HUES6 (cell line): ENCODE results near the gene CD93.

Experiments used
- H3K27ac ChIP-seq: 2 replicates; pipeline ENCODE4 v1.7.0; 2013; ENCODE audit warnings: low read depth, mild to moderate bottlenecking, low read length, inconsistent platforms
- H3K27me3 ChIP-seq: 2 replicates; pipeline ENCODE4 v1.6.1; 2013; ENCODE audit warnings: low read length; ENCODE audit not compliant: control insufficient read depth, insufficient read depth
- H3K36me3 ChIP-seq: 2 replicates; pipeline ENCODE4 v1.6.1; 2013; ENCODE audit warnings: low read length; ENCODE audit not compliant: control insufficient read depth, insufficient read depth
- H3K4me1 ChIP-seq: 2 replicates; pipeline ENCODE4 v1.6.1; 2013; ENCODE audit warnings: low read length; ENCODE audit not compliant: control insufficient read depth, insufficient read depth
- H3K4me3 ChIP-seq: 2 replicates; pipeline ENCODE4 v1.5.1; 2013; ENCODE audit warnings: low read depth, low read length
- H3K9ac ChIP-seq: one replicate; pipeline ENCODE4 v1.6.1; 2013; ENCODE audit warnings: mild to moderate bottlenecking, low read length
- H3K9me3 ChIP-seq: 2 replicates; pipeline ENCODE4 v1.6.1; 2013; ENCODE audit warnings: low read depth, low read length; ENCODE audit not compliant: control insufficient read depth, insufficient read depth

Gene CD93, protein sequence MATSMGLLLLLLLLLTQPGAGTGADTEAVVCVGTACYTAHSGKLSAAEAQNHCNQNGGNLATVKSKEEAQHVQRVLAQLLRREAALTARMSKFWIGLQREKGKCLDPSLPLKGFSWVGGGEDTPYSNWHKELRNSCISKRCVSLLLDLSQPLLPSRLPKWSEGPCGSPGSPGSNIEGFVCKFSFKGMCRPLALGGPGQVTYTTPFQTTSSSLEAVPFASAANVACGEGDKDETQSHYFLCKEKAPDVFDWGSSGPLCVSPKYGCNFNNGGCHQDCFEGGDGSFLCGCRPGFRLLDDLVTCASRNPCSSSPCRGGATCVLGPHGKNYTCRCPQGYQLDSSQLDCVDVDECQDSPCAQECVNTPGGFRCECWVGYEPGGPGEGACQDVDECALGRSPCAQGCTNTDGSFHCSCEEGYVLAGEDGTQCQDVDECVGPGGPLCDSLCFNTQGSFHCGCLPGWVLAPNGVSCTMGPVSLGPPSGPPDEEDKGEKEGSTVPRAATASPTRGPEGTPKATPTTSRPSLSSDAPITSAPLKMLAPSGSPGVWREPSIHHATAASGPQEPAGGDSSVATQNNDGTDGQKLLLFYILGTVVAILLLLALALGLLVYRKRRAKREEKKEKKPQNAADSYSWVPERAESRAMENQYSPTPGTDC

DNA sequence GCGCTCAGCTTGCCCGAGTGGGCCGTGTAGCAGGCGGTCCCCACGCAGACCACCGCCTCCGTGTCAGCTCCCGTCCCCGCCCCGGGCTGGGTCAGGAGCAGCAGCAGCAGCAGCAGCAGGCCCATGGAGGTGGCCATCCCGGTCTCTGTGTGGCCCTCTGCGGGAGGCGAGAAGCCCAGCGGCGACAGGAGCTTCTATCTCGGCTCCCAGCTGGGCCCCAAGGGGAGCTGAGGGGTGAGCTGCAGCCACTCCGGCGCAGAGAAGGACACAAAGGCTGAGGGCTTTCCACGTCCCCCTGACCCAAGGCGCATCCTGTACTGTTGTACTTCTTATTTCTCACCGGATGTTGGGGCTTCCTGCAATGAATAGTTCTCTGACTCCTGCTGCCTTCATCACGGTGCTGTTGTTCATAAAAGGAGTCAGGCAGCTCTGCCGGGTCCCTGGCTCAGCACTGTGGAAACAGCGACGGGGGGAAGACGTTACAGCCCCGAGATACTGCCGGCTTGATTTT, at the start of gene CD93:
Gene CD93 (minus strand): TSS at position 269 of the 511 bp plus-strand sequence. CDS start 132 bp downstream, at position 137.
- Histone ChIP-seq H3K4me3 (no peak within 1 kb of the TSS), H3K27ac (no peak within 1 kb of the TSS), H3K27me3 (no peaks in the 10 kb centered on the region), H3K9ac (no peak within 1 kb of the TSS), H3K4me1 (peaks cover 14% of the 10 kb centered on the region), H3K9me3 (no peaks in the 10 kb centered on the region), H3K36me3 (no peaks in the 10 kb centered on the region)

DNA sequence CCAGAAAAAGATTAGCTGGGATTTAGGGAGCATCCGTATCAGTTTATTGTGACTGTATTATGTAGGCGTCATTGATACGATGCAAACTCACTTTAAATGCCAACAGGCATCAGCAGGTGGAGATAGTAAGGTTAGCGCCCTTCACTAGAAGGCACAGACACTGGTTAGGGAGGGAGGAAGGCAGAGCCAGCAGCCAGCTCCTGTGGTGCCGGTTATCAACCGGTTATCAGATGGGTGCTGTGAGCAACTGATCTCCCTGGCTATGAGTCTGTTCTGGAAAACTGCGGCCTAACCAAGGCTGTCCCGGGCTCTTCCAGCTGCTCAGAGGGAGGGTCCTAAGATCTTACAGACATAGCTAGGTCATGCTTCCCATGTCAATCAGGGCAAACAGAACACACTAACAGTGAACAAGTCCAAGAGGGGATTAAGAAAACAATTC, 47.5 kb upstream of the CD93 start:
- Histone ChIP-seq H3K9me3 (no peaks in the 10 kb centered on the region), H3K36me3 (no peaks in the 10 kb centered on the region), H3K27me3 (no peaks in the 10 kb centered on the region), H3K27ac (no peak overlapping the region), H3K9ac (no peak overlapping the region), H3K4me1 (no peaks in the 10 kb centered on the region), H3K4me3 (no peak overlapping the region)

DNA sequence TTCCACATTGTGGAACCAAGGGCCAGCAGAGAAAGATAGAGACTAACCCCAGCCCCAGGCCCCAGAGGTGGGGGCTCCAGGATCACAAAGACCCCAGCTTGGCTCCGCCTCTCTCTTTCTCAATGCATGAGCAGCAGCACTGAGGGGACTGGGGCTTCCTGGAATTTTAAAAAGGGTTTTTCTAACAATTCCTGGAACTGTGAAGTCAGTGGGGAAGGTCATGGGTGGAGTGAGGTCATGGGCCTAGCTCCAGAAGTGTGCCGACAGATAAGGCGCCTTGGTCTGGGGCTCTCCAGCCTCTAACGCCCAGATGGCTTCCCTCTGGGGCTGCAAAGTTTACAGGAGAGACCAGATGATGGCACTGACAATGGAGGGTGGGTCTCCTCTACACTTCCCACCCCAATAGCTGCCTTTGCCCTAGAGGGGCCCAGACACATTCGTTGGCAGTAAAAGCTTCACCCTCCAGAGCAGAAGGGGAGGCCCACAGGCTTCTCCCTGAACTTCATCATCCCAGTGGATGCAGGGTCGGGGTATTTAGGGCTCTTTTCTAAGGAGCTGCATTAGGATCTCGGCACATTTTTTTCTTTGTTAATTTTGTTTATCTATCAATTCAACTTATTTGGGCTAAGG, 46.9 kb upstream of the CD93 start:
- Histone ChIP-seq H3K27ac (no peak overlapping the region), H3K27me3 (no peaks in the 10 kb centered on the region), H3K9ac (no peak overlapping the region), H3K36me3 (no peaks in the 10 kb centered on the region), H3K4me3 (no peak overlapping the region), H3K4me1 (no peaks in the 10 kb centered on the region), H3K9me3 (no peaks in the 10 kb centered on the region)

DNA sequence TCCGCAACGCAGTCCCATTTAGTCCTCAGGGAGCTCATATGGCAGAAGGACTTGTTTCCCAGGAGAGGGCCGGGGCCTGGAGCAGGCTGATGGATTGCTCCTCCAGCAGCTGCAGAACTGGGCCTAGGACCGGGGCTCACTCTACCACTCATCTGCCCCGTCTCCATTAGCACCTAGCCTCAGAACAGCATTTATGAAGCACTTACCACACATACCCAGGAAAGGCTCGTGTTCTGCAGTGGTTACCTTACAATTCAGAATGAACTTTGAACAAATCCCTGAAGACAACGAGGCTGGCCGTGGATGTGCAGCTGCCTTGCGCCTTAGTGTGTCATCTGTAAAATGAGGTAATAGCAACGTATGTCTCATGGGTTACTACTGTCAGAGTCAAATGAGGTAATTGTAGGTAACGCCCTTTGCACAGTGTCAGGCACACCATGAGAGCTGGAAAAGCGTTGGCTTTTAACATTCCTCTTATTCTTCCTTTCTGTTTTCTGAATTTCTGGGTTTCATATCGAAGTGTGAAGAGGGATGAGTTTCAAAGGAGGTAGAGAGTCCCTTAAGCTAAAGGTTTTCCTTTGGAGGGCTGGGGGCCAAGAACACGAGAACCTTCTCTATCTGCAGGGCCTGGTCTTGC, 46.3 kb upstream of the CD93 start:
- no peak overlapping the region for H3K9ac ChIP-seq
- H3K36me3 ChIP-seq: no peaks in the 10 kb centered on the region
- no peaks in the 10 kb centered on the region for H3K27me3 ChIP-seq
- no peaks in the 10 kb centered on the region for H3K9me3 ChIP-seq
- no peak overlapping the region for H3K27ac ChIP-seq
- H3K4me3 ChIP-seq: no peak overlapping the region
- no peaks in the 10 kb centered on the region for H3K4me1 ChIP-seq

DNA sequence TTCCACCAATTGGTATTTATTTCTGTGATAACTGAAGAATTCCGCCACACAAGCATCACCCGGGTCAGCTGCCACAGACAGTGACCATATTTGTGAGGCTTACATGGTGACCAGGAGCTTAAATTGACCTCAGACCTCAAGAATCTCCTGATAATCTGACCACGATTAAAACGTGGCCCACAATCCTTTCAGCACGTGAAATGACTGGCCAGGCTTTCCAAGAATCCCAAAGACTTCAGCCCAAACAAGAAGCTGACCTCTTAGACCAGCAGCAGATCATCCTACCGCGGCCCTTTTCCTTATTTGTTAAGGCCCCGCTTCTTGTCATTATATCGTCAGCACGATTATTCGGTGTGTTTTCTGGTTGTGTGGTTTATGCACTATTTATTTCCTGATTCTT, 45.6 kb upstream of the CD93 start:
- no peak overlapping the region for H3K9ac ChIP-seq

DNA sequence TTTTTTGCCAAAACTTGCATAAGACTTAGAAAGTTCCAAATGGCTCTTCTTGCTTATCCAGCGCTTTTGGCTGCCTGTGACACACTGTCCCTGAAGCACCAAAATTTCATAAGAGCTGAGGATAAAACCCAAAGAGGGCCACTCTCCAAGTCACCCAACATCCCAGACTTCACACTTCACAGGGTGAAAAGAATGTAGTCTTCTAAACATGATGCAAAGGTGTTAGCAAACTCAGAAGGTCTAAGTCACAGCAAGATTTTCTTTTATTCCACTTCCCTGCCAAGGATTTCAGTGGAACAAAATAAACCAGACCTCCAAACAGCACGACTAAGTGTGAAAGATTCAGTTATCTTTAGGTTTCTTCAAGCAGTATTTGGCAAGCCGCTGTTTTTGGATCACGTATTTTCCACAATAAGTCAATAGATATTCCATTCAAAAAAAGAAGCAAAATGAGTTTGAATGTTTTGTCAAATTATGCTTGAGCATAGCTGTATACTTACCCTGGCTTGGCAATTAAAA, 44.6 kb upstream of the CD93 start:
- no peaks in the 10 kb centered on the region for H3K27me3 ChIP-seq
- no peaks in the 10 kb centered on the region for H3K36me3 ChIP-seq
- no peak overlapping the region for H3K27ac ChIP-seq
- H3K4me3 ChIP-seq: no peak overlapping the region
- H3K9me3 ChIP-seq: no peaks in the 10 kb centered on the region
- no peak overlapping the region for H3K9ac ChIP-seq
- H3K4me1 ChIP-seq: no peaks in the 10 kb centered on the region

More for the DNA sequence above, 45.6 kb upstream of the CD93 start:
- no peaks in the 10 kb centered on the region for H3K36me3 ChIP-seq
- H3K27ac ChIP-seq: no peak overlapping the region
- no peak overlapping the region for H3K4me3 ChIP-seq
- no peaks in the 10 kb centered on the region for H3K27me3 ChIP-seq
- no peaks in the 10 kb centered on the region for H3K4me1 ChIP-seq
- H3K9me3 ChIP-seq: no peaks in the 10 kb centered on the region

DNA sequence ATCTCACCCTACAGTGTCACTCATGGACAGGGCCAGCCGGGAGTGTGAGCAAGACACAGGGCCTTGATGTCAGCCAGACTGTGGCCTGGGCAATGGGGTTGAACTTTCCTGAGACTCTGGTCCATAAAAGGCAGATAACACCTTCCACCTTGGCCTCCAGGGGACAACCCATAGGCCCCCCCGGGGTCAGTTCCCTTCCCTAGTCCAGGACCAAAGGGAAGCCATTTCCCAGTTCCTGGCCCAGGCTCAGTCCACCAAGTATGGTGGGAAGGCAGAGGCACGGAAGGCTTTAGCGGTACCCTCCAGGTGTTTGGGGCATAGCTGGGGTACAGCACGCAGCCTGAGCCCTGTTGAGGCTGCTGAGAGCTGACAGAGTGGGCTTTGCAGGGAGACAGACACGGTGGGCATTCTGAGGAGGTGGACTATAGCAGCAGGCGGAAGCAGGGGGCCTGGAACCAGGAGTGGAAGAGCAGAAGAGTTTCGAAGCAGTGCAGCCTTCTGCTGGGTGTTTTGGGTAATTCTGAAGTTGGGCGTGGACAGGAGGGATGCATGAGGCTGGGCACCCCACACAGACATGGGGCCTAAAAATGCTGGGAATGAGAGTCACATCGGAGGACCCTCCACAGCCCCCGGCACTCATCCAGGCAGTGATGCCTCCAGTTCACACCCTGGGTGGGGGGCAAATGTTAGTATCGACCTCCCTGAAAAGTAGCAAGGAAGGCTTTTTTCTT, 43.9 kb upstream of the CD93 start:
- H3K4me3 ChIP-seq: no peak overlapping the region
- H3K4me1 ChIP-seq: no peaks in the 10 kb centered on the region
- no peaks in the 10 kb centered on the region for H3K27me3 ChIP-seq
- no peak overlapping the region for H3K27ac ChIP-seq
- H3K9me3 ChIP-seq: no peaks in the 10 kb centered on the region
- H3K9ac ChIP-seq: no peak overlapping the region
- no peaks in the 10 kb centered on the region for H3K36me3 ChIP-seq

DNA sequence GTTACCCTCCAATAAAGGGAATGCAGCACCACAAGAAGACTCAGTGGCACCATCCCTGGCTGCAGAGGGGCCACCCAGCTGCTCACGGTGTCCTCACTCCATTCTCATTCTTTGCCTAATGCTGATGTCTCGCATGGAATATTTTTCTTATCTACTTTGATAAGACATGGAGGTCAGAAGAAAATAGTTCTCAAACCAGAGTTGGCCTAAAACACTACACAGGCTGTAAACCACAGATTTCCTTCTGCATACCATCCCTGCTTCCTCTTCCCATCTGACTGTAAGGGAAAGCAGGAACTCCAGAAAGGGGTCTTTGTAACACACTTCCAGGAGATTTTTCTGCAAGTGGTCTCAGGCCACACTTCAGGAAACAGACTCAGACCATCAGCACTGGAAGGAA, 43.1 kb upstream of the CD93 start:
- Histone ChIP-seq H3K9me3 (no peaks in the 10 kb centered on the region), H3K27me3 (no peaks in the 10 kb centered on the region), H3K4me1 (no peaks in the 10 kb centered on the region), H3K9ac (no peak overlapping the region), H3K27ac (no peak overlapping the region), H3K4me3 (no peak overlapping the region), H3K36me3 (no peaks in the 10 kb centered on the region)

DNA sequence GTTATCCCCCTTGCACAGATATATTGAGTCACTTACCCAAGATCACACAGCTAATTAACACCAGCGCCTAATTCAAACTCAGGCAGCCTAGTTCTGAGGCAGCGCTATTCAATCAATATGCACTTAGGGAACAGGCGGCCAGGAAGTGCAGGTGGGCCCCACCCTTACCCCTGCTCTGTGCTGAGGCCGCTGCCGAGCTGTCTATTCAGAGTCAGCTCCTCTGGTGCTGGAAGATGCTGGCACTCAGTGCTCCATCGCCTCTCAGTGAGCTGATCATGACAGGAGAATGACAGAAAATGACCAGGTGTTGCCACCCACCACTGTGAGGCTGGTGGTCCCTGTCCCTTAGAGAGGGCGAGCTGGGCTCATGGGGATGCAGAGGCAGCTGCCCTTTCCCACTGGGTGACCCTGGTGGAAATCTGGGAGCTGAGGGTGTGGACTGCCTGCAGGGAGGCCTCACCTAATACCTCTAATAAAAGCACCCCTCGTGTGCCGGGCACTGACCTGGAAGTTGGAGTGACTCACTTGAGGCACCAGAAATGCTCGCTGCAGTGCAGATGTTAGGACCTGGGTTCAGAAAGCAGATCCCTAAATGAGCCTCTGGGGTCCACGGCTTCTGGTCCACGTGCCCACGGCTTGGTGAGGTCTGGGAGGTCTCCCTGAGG, 42.5 kb upstream of the CD93 start:
- H3K36me3 ChIP-seq: no peaks in the 10 kb centered on the region
- H3K27ac ChIP-seq: no peak overlapping the region
- H3K4me3 ChIP-seq: no peak overlapping the region
- no peaks in the 10 kb centered on the region for H3K4me1 ChIP-seq
- no peaks in the 10 kb centered on the region for H3K27me3 ChIP-seq
- H3K9ac ChIP-seq: no peak overlapping the region
- H3K9me3 ChIP-seq: no peaks in the 10 kb centered on the region
